GM18867 (cell line): Measurements from ENCODE around the gene GNA12.

Source experiments
- ATAC-seq: cut with Tn5 transposase; IDR thresholded peaks from one replicate; pipeline ENCODE4 v1.9.1; 2021; ENCODE audit warnings: mild to moderate bottlenecking, moderate library complexity; ENCODE audit not compliant: unreplicated experiment

Gene GNA12

DNA sequence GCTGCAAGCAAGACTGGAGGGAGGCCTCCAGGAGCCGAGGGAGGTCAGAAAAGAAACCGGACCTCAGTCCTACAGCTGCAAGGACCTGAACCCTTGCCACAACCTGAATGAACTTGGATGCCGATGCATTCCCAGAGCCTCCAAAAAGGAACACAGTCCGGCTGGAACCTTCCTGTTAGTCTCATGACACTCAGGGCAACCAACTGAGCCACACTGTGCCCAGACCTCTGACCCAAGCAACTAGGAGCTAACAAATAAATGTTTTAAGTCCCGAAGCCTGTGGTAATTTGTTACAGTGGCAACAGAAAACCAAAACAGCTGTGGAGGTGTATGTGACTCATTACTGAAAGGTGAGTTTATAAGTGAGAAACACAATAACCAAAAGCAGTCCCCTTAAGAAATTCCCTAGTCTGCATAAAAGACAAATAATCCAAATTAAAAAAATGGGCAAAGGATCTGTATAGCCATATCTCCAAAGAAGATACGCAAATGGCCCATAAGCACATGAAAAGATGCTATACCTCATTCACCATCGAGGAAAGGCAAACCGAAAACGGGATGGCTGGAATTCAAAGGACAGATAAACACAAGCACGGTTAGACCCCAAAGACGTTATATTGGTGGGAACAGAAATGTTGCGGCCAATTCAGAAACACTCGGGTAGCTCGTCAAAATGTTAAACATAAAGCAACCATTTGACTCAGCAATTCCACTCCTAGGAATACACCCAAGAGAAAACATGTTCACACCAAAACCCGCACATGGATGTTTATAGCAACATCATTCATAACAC is 24.8 kb downstream of the GNA12 start:
- ATAC-seq: peak; percentile 40

DNA sequence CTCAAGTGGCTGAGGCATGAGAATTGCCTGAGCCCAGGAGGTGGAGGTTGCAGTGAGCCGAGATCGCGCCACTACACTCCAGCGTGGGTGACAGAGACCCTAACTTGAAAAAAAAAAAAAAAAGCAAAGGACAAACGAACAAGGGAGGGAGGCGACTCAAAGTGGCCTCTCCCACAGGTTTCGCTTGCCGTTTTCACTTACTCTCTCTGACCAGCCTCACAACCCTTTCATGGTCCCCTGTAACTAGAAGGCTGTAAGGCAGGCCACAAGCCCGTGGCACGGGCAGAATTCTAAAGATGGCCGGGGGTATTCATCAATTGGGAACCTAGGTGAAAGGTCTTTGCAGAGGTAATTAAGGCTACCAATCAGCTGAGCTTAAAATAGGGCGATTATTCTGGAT is 25.5 kb downstream of the GNA12 start:
- no peak for ATAC-seq

DNA sequence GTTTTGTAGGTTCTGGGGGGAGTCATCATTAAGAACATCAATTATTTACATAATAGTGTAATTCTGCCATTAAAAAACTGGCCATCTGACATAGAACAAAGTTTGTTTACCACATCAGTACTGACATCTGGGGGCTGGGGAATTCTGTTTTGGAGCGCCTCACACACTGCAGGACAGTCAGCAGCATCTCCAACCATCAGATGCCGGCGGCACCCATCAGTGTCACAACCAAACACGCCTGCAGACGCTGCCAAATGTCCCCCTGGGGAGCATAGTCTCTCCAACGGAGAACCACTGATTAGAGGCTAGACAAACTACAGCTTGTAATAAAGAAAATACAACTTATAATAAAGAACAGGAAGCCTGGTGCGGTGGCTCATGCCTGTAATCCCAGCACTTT is 26.0 kb downstream of the GNA12 start:
- ATAC-seq: no peak

DNA sequence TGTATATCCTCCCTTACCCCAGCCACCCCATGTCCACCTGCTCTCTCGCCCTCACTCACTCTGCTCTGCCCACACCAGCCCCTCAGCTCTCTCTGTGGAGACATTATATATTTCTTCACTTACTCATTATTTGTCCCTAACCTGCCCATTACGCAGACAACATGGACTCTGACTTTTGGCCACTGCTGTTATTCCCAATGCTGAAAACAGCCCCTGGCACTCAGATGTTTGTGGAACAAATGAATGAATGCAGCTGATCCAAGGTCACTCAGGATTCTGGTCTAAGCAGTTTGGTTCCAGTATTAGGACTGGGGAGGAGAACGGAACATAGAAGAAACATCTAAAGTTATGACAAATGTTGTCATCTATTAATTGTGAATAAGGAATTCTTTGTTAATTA is 26.7 kb downstream of the GNA12 start:
- ATAC-seq: no peak

DNA sequence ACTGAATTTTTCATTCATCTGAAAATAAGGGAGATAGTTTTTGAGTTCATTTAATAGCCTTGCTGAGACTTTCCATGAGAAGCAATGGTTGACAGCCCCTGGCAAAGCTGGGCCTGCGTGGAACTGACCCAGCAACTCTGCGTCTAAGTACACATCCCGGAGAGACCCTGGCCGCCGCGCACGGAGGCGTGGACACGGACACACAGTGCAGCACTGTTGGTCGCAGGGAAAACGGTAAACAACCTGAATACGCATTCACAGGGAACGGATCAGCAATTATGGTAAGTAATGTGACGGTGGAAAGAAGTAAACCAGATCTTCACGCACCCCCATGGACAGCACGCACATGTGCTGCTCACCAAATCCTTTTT is 28.2 kb downstream of the GNA12 start:
- ATAC-seq: no peak

DNA sequence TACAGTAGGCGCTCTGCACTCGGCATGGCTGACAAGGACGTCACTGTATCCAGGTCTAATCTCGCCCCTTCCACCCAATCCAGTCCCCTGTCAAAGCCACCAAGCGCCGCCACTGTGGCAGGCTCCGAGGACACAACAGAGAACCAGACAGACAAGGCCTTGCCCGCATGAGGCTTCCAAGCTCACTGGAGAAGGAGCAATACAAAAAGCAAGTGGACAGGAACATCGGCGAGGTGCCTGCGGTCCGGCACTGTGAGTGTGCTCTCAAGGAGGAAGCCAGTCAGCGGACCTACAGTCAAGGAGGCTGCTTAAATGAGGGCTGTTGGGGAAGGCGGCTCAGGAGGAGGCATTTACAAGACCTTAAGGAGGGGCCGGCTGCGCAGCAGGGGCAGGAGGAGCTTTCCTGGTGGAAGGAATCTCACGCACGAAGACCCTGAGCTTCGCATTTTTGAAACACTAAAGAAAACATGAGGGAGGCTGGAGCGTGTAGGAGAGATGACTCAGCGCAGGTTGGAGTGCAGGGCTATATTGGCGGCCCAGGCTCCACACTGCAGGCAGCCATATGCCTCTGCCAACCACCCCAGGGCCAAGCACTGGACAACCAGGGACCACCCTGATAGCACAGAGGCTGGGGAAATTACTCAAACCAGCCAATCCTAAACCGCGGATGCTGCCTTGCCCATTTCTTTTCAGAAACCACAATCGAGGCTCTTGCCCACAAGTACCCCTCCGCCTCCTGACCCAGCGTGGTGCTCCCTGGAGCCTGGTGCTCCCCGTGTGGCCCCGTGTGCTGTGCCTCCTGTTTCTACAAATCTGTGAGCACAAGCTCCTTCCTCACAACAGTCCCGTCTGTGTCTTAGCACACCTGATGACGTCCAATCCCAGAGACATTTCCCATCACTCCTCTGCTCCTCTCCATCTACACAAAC is 28.9 kb downstream of the GNA12 start:
- ATAC-seq: no peak

DNA sequence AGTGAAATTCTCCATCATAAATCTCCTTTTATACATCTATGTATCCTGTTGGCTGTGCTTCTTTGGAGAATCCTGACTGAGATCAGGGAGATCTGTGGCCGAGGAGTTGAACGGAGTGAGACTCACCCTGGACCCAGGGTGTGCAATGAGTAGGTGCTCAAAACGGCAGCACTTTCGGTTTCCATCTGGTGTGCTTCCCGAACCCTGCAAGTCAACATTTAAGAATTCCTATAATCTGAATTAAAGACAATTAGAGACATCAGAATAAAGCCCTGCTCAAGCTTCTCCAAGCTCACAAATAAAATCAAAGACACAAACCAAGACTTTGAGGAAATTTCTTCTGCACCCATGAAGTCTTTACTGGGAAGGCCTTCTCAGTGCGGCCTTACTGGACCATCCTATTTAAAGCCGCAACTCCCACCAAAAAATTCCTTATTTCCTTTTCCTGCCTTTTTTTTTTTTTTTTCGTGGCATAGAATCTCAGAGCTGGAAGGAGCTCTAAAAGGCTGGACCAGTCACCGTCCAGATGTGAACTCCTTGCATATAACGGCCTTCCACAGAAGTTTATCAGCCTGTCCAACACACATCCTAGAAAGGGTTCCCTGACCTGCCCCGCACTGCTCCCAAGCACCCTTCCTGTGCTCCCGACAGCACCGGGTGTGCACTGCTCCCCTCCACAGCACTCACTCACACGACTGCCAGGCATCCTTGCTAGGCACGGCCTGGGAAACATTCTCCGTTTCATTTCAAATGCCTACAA is 29.7 kb downstream of the GNA12 start:
- ATAC-seq: no peak

DNA sequence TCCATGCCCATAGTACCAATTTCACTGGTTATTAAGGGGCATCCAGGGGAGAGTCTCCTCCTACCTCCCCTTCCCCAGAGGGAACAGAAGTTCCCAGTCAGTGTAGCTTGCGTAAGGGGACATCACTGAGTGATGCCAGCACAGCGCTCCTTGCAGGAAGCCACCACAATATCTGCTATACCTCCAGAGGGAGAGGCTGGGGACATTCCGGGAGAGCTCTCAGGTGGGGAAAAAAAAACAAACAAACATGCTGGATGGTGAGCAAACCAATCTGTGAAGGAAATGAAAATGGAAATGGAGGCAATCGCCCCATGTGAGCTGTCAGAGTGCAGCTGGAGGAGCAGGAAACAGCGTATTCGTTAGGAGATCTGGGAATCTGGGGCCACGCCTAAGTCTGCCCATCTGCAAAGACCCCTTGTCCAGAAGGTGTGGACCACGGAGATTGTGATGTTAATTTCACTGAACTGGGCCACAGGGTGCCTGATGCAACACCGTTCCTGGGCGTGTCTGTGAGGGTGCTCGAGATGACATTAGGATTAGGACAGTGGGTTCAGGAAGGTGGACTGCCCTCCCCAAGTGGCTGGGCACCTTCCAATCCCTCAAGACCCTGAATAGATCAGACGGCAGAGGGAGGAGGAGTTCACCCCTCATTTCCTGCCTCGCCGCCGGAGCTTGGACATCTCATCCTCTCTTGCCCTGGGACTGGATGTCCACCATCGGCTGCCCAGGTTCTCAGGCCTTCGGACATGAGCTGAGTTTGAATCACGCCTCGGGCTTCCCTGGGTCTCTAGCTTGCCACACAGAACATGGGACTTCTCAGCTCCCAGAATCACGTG is 30.5 kb downstream of the GNA12 start:
- no peak for ATAC-seq

DNA sequence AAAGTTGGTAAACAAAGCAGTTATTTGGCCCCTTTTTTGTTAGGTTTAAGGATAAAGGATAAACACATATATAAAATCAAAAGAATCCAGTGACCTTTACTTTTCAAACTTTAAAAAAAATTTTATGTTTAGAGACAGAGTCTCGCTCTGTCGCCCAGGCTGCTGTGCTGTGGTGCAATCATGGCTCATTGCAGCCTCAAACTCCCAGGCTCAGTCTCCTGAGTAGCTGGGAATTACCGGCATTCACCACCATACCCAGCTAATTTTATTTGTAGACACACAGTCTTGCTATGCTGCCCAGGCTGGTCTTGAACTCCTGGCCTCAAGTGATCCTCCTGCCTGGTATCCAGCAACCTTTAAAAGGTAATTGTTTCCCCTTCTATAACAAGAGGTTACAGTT is 31.3 kb downstream of the GNA12 start:
- no peak for ATAC-seq

DNA sequence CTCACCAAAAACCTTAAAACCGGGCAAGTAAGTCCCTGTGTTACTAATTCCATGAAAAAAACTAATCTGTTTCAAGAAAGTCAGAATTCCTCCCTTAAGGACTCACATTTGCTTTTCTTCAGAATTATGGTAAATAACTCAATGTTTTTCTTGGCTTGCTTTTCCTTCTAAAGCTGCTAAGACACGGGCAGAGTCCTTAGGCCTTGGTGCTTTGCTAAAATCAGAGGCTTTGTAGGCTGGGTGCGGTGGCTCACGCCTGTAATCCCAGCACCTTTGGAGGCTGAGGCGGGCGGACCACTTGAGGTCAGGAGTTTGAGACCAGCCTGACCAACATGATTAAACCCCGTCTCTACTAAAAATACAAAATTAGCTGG is 32.0 kb downstream of the GNA12 start:
- no peak for ATAC-seq

DNA sequence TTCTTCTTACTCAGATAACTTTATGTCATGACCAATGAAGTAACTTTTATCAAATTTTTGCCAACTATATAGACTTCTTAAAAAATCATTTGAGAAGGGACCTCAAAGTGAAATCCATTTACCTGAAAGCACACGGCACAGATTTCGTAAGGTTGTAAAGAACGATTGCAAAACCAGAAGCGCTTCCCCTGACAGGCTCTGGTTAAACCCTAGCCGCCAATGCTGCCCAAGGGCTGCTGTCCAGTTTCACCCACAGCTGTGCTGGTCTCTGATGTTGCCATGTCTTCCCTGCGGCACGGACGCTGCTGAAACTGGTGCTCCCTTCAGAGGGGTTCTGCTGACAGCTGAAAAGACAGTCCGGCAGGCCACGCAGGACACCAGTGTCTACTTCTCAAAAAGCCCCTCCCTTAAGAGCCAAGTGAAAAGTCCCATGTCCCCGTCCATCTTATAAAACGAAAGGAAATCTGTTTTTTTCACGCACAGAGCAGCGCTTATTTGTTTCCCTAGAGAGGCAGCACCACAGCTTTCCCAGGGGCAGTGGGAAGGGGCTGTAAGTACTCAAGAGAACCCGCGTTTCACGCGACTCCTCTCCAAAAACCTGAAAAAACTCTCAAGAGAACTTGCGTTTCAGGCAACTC is 32.5 kb downstream of the GNA12 start:
- no peak for ATAC-seq

DNA sequence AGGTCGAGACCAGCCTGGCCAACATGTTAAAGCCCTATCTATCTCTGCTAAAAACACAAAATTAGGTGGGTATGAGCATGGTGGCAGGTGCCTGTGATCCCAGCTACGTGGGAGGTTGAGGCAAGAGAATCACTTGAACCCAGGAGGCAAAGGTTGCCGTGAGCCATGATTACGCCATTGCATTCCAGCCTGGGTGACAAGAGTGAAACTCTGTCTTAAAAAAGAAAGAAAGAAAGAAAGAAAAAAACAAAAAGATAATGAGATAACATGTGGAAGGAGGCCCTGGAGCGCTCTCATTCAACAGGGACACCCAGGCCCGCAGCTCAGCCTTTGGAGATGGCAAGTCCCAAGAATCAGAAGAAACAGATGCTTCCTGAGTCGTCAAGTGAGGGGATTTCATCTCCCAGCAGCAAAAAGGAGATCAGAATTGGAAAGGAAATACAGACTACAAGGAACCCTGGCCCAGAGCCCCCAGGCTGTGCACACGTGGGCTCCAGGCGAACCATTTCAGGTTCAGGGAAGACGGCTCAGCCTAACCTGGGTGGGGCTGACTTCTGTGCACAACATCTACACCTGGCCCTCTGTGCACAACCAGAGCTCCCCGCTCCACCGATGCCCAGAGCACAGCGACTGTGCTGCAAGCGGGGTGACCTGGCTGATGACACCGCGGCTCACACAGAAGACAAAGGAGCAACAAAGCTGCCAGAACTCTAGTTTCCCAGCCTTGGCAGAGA is 33.3 kb downstream of the GNA12 start:
- ATAC-seq: no peak

DNA sequence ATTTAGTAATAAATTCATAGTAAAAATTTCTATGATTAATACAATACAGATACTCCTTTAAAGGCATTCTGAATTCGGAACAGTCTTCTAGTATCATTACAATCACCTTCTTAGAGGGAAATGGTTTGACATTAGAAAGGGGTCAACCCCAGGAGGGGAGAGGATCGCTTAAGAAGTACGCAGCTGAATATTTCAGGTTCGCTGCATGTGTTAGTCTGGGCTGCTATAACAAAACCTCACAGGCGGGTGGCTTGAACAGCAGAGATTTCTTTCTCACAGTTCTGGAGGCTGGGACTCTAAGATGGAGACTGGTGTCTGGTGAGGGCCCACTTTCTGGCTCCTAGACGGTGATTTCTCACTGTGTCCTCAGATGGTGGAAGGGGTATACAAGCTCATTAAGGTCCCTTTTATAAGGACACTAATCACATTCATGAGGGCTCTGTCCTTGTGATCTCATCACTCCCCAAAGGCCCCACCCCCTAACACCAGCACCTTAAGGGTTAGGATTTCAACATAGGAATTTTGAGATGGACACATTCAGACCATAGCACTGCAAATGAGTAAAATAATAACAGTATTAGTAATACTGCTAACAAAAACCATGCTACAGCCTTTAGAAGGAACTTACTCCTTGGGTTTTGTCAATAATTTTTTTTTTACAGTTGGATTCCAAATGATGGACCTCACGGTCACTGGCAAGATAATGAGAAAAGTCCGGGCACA is 34.0 kb downstream of the GNA12 start:
- no peak for ATAC-seq

DNA sequence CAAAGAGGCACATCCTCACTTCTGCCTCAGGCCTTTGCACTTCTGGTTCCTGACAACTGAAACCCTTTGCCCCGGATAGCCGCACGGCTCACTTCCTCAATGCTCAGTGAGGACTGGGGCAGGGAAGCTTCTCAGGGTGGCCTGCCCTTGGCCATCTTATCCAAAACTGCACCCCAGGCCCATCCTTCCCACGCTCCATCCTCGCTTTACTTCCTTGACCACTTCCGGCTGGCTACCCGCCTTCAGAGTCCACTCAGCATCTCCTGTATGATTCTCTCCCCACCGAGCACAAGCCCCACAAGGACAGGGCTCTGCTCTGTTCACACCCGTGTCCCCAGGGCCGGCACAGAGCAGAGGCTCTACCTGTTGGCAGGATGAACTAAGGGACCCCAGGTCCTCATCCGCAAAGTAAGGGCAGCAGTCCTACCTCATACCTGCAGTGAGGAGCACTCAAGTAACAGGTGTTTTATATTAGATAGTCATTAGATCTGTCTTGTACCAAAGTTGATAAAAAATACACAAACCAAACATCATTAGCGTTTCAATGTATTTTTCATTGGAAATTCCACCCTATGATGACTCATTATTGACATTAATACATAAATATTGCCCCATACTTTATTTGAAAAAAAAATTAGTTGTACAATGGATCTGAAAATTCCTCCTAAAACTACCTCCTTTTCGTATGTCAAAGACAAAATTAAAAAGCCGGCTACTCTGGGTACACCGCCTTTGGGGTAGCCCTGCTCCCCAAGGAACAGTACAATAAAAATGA is 35.0 kb downstream of the GNA12 start:
- peak; percentile 57 for ATAC-seq

DNA sequence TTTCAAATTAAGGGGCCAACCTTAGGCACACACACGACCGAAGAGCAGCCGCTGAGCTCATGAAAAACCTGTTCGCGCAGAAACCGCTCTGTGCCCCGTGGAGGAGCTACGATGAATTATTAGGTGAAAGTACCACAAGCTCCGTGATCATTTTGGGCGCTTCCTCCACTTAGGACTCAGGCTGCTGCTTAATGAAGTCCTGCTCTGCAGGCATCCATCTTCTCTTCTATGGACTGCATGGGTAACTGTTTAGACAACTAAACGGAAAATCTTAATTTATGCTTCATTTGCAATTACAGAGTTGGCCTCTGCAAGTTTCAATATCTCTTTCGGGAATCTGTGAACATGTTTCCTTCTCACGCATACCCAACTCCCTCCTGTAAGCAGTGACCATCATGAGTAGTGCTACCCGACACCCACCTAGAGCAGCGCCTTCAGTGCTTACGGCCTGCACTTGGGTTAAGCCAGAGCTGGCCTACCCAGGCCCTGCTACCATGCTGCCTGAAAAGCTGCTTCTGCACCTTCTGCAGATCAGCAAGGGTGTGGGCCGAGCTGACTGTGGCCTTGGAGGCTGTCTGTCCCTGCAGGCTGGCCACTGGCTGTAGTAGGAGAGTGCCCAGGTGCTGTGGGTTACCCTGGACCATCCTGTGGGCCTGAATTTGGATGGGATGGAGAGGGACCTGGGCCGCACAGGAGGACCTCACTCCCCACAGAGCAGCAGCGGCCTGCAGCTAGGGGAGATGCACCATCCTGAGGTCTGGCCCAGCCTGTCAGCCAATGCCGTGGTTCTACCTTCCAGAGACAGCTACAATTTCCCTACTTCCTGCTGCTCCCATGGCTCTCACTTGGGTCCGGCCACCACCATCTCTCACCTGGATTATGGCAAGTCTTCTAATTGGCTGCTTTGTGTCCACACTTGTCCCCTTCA is 36.0 kb downstream of the GNA12 start:
- no peak for ATAC-seq

DNA sequence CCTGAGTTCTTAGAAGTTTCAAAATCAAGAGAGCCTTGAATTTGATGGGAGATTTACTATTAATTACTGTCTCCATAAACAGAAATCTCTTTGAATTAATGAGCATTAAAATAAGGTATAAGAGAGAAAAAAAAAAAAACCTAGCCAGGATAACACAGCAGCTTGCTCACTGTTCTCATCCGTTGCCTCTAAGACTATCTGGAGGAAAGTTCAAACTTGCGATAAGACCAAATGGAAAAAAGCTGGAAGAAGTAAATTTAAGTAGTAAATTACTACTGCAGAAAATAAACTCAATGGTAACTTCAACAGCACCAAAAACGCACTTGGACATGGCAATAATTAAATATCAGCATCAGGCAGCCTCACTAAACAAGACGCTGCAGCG is 36.7 kb downstream of the GNA12 start:
- ATAC-seq: no peak

DNA sequence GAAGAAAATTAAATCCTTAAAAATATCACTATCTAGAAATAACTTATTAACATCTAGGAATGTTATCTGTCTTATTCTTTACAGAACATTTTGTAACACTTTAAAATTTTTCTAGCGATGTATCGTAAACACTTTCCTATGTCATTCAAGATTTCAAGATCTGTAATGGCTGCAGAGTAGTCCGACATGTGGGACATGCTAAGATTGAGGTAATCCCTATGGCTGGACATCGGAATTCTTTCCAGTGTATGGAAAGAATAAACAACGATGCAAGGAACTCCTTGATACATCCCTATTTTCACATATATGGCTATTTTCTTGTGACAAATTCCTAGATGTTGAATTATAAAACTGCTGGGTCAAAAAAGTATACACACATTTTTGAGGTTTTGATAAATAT is 37.5 kb downstream of the GNA12 start:
- ATAC-seq: no peak
